GM19455 (cell line): ENCODE data around the gene MANEA.

Source experiments
- ATAC-seq: cut with Tn5 transposase; IDR thresholded peaks from one replicate; pipeline ENCODE4 v1.9.1; 2021; ENCODE audit not compliant: unreplicated experiment

MANEA gene

GRCh38 chr6:95587989-95588388, 10.7 kb downstream of the MANEA start:
- ATAC-seq: no peak

GRCh38 chr6:95589067-95589466, 11.7 kb downstream of the MANEA start:
- ATAC-seq: no peak

GRCh38 chr6:95589826-95590570, 12.7 kb downstream of the MANEA start:
- ATAC-seq: no peak

GRCh38 chr6:95593025-95593424, 15.7 kb downstream of the MANEA start:
- ATAC-seq: no peak

- no peak for ATAC-seq
These were observed 18.7 kb downstream of the MANEA start for GRCh38 chr6:95596021-95596420.

GRCh38 chr6:95599706-95600105, 22.4 kb downstream of the MANEA start:
- no peak for ATAC-seq

GRCh38 chr6:95601133-95601532, 23.8 kb downstream of the MANEA start:
- ATAC-seq: no peak

- ATAC-seq: no peak
These were observed 36.8 kb downstream of the MANEA start for GRCh38 chr6:95614094-95614493.

- ATAC-seq: no peak
These were observed 52.2 kb downstream of the MANEA start for GRCh38 chr6:95629551-95629950.

GRCh38 chr6:95636552-95637431, 59.5 kb downstream of the MANEA start:
- no peak for ATAC-seq

- ATAC-seq: no peak
These were observed 71.3 kb downstream of the MANEA start for GRCh38 chr6:95648636-95649035.

- no peak for ATAC-seq
These were observed 72.1 kb downstream of the MANEA start for GRCh38 chr6:95649451-95649850.

GRCh38 chr6:95654176-95654575, 76.8 kb downstream of the MANEA start:
- ATAC-seq: no peak

- no peak for ATAC-seq
These were observed 81.6 kb downstream of the MANEA start for GRCh38 chr6:95658886-95659285.
